GM23338 (cell line): Measurements from ENCODE around the gene TERT. TPM values are rescaled to one million over a fixed set of nuclear protein-coding genes. Genes with fewer than 3 reads are reported as not detected.

ENCODE experiments used
- ATAC-seq: fragments of 200-7000 bp; cut with Tn5 transposase; 3 replicates; pipeline ENCODE4 v1.9.1; 2020
- DNase-seq: peaks from one replicate; pipeline ENCODE4 v3.0.0-alpha.2; 2015; ENCODE audit warnings: low spot score
- H2AFZ ChIP-seq: fragments of 200-600 bp; sonication (generic); 2 replicates; pipeline ENCODE4 v1.8.0; 2016; ENCODE audit warnings: antibody characterized with exemption, mild to moderate bottlenecking, moderate library complexity
- H3F3A ChIP-seq: fragments of 200-600 bp; sonication (generic); replicated peaks from 2 replicates; pipeline ENCODE4 v1.8.0; 2017; ENCODE audit warnings: antibody characterized with exemption, mixed run types, low read depth
- H3K27ac ChIP-seq: fragments of 200-600 bp; sonication (generic); 2 replicates; pipeline ENCODE4 v1.6.1; 2016; ENCODE audit warnings: low read depth
- H3K27me3 ChIP-seq: fragments of 200-600 bp; sonication (generic); 2 replicates; pipeline ENCODE4 v1.8.0; 2016; ENCODE audit warnings: mild to moderate bottlenecking, mixed run types, moderate library complexity; ENCODE audit not compliant: insufficient read depth
- H3K36me3 ChIP-seq: fragments of 200-600 bp; sonication (generic); 2 replicates; pipeline ENCODE4 v1.8.0; 2016; ENCODE audit warnings: mild to moderate bottlenecking; ENCODE audit not compliant: insufficient read depth
- H3K4me1 ChIP-seq: fragments of 200-600 bp; sonication (generic); 2 replicates; pipeline ENCODE4 v1.8.0; 2016; ENCODE audit warnings: mild to moderate bottlenecking, moderate library complexity; ENCODE audit not compliant: insufficient read depth
- H3K4me2 ChIP-seq: fragments of 200-600 bp; sonication (generic); 2 replicates; pipeline ENCODE4 v1.7.1; 2017; ENCODE audit warnings: mixed run types
- H3K4me3 ChIP-seq: fragments of 200-600 bp; sonication (generic); 2 replicates; pipeline ENCODE4 v1.6.1; 2016; ENCODE audit warnings: mixed run types
- H3K79me2 ChIP-seq: fragments of 200-600 bp; sonication (generic); replicated peaks from 2 replicates; pipeline ENCODE4 v1.8.0; 2017; ENCODE audit warnings: mild to moderate bottlenecking; ENCODE audit not compliant: insufficient read depth
- H3K9me2 ChIP-seq: fragments of 200-600 bp; sonication (generic); 2 replicates; pipeline ENCODE4 v1.8.0; 2017; ENCODE audit not compliant: insufficient read depth
- H4K20me1 ChIP-seq: fragments of 200-600 bp; sonication (generic); replicated peaks from 2 replicates; pipeline ENCODE4 v1.8.0; 2017; ENCODE audit warnings: mild to moderate bottlenecking; ENCODE audit not compliant: insufficient read depth
- H3K27ac Mint-ChIP-seq: 2 replicates; pipeline ENCODE4 v1.8.0; 2020; ENCODE audit warnings: inconsistent platforms, mild to moderate bottlenecking, moderate library complexity, mixed read lengths
- H3K27me3 Mint-ChIP-seq: 3 replicates; pipeline ENCODE4 v1.8.0; 2022; ENCODE audit warnings: low read depth, mild to moderate bottlenecking, moderate library complexity, mixed read lengths, inconsistent platforms; ENCODE audit not compliant: insufficient read depth, poor library complexity
- H3K36me3 Mint-ChIP-seq: 3 replicates; pipeline ENCODE4 v1.8.0; 2021; ENCODE audit warnings: low read depth, mild to moderate bottlenecking, inconsistent platforms, moderate library complexity, mixed read lengths
- H3K4me1 Mint-ChIP-seq: 3 replicates; pipeline ENCODE4 v1.8.0; 2020; ENCODE audit warnings: mild to moderate bottlenecking, inconsistent platforms, mixed read lengths
- H3K4me3 Mint-ChIP-seq: 3 replicates; pipeline ENCODE4 v1.8.0; 2021; ENCODE audit warnings: moderate library complexity, mild to moderate bottlenecking, inconsistent platforms, mixed read lengths
- H3K9me3 Mint-ChIP-seq: 3 replicates; pipeline ENCODE4 v1.8.0; 2020; ENCODE audit warnings: moderate library complexity, mild to moderate bottlenecking, inconsistent platforms, mixed read lengths
- CREB1 ChIP-seq: fragments of 250-450 bp; sonication (Bioruptor Pico); IDR thresholded peaks from 2 replicates; pipeline ENCODE4 v1.5.0; 2020; ENCODE audit warnings: low read depth, mild to moderate bottlenecking, moderate library complexity
- CTCF ChIP-seq, 2 experiments: fragments of 200-600 bp in 1 of 2; sonication (generic) in 1 of 2; conservative IDR thresholded peaks; 2 replicates each; pipeline versions ENCODE4 v1.5.1 to v1.6.1; 2016 to 2017; ENCODE audit warnings: antibody characterized with exemption in 2 of 2, low read depth in 2 of 2, mild to moderate bottlenecking in 2 of 2, moderate library complexity in 1 of 2
- NANOG ChIP-seq: IDR thresholded peaks from 2 replicates; pipeline ENCODE4 v1.6.1; 2016; ENCODE audit warnings: antibody characterized with exemption, borderline replicate concordance
- STAT1 ChIP-seq: IDR thresholded peaks from one replicate; pipeline ENCODE4 v1.6.1; 2016; ENCODE audit warnings: antibody characterized with exemption; ENCODE audit not compliant: unreplicated experiment
- ZNF114 ChIP-seq: fragments of 250-450 bp; sonication (Bioruptor Pico); IDR thresholded peaks from 2 replicates; pipeline ENCODE4 v1.5.0; 2020; ENCODE audit warnings: mild to moderate bottlenecking, moderate library complexity
- polyA plus RNA-seq: library from polyadenylated mRNA; unstranded; fragments of >200 nt; fragmentation: Nextera tagmentation; extraction: Ambion mirVana; gene quantifications from 2 replicates; pipeline ENCODE4 v1.2.1, GENCODE V29; 2016
- total RNA-seq: library from RNA; depleted of rRNA; stranded (reverse); fragments of >200 nt; shearing (Covaris generic); gene quantifications from 2 replicates; pipeline ENCODE4 v1.2.3, GENCODE V29; 2014
- TF ChIP-seq, protein P1 (sequence below): fragments of 250-450 bp; sonication (Bioruptor Pico); IDR thresholded peaks from 2 replicates; pipeline ENCODE4 v1.5.0; 2020; ENCODE audit warnings: mild to moderate bottlenecking, moderate library complexity
- TF ChIP-seq, protein P2 (sequence below): IDR thresholded peaks from one replicate; pipeline ENCODE4 v1.6.1; 2018; ENCODE audit warnings: antibody characterized with exemption; ENCODE audit not compliant: unreplicated experiment

The TERT gene
- total and polyA plus RNA-seq, 2 experiments from 2014 or later = 9.8 to 46.4 TPM

- TF ChIP-seq, protein P1, sequence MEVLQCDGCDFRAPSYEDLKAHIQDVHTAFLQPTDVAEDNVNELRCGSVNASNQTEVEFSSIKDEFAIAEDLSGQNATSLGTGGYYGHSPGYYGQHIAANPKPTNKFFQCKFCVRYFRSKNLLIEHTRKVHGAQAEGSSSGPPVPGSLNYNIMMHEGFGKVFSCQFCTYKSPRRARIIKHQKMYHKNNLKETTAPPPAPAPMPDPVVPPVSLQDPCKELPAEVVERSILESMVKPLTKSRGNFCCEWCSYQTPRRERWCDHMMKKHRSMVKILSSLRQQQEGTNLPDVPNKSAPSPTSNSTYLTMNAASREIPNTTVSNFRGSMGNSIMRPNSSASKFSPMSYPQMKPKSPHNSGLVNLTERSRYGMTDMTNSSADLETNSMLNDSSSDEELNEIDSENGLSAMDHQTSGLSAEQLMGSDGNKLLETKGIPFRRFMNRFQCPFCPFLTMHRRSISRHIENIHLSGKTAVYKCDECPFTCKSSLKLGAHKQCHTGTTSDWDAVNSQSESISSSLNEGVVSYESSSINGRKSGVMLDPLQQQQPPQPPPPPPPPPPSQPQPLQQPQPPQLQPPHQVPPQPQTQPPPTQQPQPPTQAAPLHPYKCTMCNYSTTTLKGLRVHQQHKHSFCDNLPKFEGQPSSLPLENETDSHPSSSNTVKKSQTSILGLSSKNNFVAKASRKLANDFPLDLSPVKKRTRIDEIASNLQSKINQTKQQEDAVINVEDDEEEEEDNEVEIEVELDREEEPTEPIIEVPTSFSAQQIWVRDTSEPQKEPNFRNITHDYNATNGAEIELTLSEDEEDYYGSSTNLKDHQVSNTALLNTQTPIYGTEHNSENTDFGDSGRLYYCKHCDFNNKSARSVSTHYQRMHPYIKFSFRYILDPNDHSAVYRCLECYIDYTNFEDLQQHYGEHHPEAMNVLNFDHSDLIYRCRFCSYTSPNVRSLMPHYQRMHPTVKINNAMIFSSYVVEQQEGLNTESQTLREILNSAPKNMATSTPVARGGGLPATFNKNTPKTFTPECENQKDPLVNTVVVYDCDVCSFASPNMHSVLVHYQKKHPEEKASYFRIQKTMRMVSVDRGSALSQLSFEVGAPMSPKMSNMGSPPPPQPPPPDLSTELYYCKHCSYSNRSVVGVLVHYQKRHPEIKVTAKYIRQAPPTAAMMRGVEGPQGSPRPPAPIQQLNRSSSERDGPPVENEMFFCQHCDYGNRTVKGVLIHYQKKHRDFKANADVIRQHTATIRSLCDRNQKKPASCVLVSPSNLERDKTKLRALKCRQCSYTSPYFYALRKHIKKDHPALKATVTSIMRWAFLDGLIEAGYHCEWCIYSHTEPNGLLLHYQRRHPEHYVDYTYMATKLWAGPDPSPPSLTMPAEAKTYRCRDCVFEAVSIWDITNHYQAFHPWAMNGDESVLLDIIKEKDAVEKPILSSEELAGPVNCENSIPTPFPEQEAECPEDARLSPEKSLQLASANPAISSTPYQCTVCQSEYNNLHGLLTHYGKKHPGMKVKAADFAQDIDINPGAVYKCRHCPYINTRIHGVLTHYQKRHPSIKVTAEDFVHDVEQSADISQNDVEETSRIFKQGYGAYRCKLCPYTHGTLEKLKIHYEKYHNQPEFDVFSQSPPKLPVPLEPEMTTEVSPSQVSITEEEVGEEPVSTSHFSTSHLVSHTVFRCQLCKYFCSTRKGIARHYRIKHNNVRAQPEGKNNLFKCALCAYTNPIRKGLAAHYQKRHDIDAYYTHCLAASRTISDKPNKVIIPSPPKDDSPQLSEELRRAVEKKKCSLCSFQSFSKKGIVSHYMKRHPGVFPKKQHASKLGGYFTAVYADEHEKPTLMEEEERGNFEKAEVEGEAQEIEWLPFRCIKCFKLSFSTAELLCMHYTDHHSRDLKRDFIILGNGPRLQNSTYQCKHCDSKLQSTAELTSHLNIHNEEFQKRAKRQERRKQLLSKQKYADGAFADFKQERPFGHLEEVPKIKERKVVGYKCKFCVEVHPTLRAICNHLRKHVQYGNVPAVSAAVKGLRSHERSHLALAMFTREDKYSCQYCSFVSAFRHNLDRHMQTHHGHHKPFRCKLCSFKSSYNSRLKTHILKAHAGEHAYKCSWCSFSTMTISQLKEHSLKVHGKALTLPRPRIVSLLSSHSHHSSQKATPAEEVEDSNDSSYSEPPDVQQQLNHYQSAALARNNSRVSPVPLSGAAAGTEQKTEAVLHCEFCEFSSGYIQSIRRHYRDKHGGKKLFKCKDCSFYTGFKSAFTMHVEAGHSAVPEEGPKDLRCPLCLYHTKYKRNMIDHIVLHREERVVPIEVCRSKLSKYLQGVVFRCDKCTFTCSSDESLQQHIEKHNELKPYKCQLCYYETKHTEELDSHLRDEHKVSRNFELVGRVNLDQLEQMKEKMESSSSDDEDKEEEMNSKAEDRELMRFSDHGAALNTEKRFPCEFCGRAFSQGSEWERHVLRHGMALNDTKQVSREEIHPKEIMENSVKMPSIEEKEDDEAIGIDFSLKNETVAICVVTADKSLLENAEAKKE (CRISPR knock-in tag) = no peak
- TF ChIP-seq ZNF114 (CRISPR knock-in tag) = no peak
- TF ChIP-seq, protein P2, sequence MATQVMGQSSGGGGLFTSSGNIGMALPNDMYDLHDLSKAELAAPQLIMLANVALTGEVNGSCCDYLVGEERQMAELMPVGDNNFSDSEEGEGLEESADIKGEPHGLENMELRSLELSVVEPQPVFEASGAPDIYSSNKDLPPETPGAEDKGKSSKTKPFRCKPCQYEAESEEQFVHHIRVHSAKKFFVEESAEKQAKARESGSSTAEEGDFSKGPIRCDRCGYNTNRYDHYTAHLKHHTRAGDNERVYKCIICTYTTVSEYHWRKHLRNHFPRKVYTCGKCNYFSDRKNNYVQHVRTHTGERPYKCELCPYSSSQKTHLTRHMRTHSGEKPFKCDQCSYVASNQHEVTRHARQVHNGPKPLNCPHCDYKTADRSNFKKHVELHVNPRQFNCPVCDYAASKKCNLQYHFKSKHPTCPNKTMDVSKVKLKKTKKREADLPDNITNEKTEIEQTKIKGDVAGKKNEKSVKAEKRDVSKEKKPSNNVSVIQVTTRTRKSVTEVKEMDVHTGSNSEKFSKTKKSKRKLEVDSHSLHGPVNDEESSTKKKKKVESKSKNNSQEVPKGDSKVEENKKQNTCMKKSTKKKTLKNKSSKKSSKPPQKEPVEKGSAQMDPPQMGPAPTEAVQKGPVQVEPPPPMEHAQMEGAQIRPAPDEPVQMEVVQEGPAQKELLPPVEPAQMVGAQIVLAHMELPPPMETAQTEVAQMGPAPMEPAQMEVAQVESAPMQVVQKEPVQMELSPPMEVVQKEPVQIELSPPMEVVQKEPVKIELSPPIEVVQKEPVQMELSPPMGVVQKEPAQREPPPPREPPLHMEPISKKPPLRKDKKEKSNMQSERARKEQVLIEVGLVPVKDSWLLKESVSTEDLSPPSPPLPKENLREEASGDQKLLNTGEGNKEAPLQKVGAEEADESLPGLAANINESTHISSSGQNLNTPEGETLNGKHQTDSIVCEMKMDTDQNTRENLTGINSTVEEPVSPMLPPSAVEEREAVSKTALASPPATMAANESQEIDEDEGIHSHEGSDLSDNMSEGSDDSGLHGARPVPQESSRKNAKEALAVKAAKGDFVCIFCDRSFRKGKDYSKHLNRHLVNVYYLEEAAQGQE = no peak
- no peak for TF ChIP-seq NANOG
- no peak for TF ChIP-seq CREB1 (CRISPR knock-in tag)
Observed at GRCh38 chr5:1235838-1236237, 59.0 kb downstream of the TERT start (continued).

- Mint-ChIP-seq H3K9me3 (peaks cover 20% of the 10 kb centered on the region), H3K27me3 (peaks cover 3% of the 10 kb centered on the region), H3K27ac (no peak overlapping the region), H3K4me3 (no peak overlapping the region), H3K4me1 (peaks cover 1% of the 10 kb centered on the region; the same call in 2 of the 3 replicates), H3K36me3 (no peaks in the 10 kb centered on the region)
- no peak overlapping the region for H2AFZ ChIP-seq
- no peaks in the 10 kb centered on the region for H3K9me2 ChIP-seq
- H3K79me2 ChIP-seq = no peaks in the 10 kb centered on the region
- H3K4me3 ChIP-seq = no peak overlapping the region
- no peaks in the 10 kb centered on the region for H4K20me1 ChIP-seq
- no peaks in the 10 kb centered on the region for H3F3A ChIP-seq
- peak in 1 of 2 experiments; percentile 44; a peak in 2 of 4 replicates for TF ChIP-seq CTCF (conservative IDR thresholded peaks at IDR 0.05; ENCODE audit: low read depth in 2 of 2)
- no peak for TF ChIP-seq STAT1
- ATAC-seq = peak; percentile 45
- no peaks in the 10 kb centered on the region for H3K4me1 ChIP-seq
- H3K36me3 ChIP-seq = no peaks in the 10 kb centered on the region
- no peaks in the 10 kb centered on the region for H3K27me3 ChIP-seq
- DNase-seq = no peak
- H3K27ac ChIP-seq = no peak overlapping the region
- no peak overlapping the region for H3K4me2 ChIP-seq
Observed at GRCh38 chr5:1235379-1235778, 59.5 kb downstream of the TERT start.
